Measurements from ENCODE around the gene NAT14.

NAT14 gene

GRCh38 chr19:55466241-55466614 lies 18.8 kb upstream of the NAT14 start:
- H3K9ac ChIP-seq (ENCODE audit: low read length): no peak overlapping the region
- H3K4me3 ChIP-seq (ENCODE audit: low read length): no peak overlapping the region
- no peak overlapping the region for H3K27ac ChIP-seq (ENCODE audit: low read depth, low read length)
- no peaks in the 10 kb centered on the region for H3K36me3 ChIP-seq (ENCODE audit: control insufficient read depth, insufficient read depth, low read length)
- H3K27me3 ChIP-seq (ENCODE audit: control insufficient read depth, insufficient read depth, low read length): no peaks in the 10 kb centered on the region
- peaks cover 5% of the 10 kb centered on the region for H3K4me1 ChIP-seq (ENCODE audit: control insufficient read depth, insufficient read depth, low read length)

DNA sequence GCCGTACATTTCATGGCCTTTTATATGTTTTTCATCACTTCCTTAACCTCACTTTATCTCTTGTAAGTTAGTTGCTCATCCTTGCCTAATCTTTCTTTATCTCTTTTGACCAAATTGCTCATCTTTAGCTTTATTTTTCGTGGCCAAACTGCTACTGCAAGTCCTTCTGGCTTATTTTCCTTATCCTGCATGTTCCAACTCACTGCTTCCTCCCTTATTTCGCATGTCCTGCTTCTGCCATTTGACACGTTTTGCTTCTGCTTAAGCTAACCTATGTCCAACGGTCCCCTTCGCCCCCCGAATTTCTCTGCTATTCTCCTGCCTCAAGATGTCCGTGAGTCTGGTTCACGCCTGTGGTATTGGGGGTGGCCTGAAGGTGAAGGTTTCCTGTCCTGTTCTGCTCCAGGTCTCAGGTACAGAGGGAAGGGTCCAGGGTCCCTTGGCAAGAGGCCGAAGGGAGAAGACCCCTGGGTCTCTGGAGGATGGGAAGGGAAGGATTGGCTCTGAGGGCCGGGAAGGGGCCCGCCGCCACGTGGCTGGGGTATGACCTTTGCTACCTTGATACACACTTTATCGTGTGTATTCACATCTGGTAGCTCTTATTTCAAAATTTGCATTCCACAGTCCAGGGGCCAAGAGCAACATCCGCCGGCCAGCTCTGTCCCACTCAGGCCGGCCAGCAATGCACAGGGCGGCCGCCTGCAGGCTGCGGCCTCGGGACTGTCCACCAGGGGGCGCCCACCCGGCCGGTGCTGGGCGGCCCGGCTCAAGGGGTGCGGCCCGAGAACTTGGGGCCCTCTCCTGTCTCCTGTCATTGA lies 17.5 kb upstream of the NAT14 start:
- Histone ChIP-seq H3K4me1 (ENCODE audit: control insufficient read depth, insufficient read depth, low read length) (no peaks in the 10 kb centered on the region), H3K36me3 (ENCODE audit: control insufficient read depth, insufficient read depth, low read length) (no peaks in the 10 kb centered on the region), H3K4me3 (ENCODE audit: low read length) (no peak overlapping the region), H3K27ac (ENCODE audit: low read depth, low read length) (no peak overlapping the region), H3K27me3 (ENCODE audit: control insufficient read depth, insufficient read depth, low read length) (no peaks in the 10 kb centered on the region), H3K9ac (ENCODE audit: low read length) (no peak overlapping the region)

DNA sequence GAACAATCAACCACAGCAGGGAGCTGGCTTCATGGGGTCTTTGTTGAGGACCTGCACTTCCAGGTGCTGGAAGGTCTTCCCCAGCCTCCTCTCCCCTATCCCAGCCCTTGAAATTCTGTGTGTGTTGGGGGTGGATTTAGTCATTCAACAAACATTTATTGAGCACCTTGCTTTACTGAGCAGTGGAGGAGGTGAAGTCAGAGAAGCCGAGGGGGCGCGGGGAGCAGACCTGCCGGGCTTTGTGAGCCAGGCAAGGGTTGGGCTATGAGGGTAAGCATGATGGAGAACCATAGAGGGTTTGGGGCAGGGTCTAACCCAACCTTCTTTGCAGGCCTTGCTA lies 17.0 kb upstream of the NAT14 start:
- no peaks in the 10 kb centered on the region for H3K4me1 ChIP-seq (ENCODE audit: control insufficient read depth, insufficient read depth, low read length)
- no peak overlapping the region for H3K27ac ChIP-seq (ENCODE audit: low read depth, low read length)
- H3K4me3 ChIP-seq (ENCODE audit: low read length): no peak overlapping the region
- H3K9ac ChIP-seq (ENCODE audit: low read length): no peak overlapping the region
- H3K36me3 ChIP-seq (ENCODE audit: control insufficient read depth, insufficient read depth, low read length): no peaks in the 10 kb centered on the region
- no peaks in the 10 kb centered on the region for H3K27me3 ChIP-seq (ENCODE audit: control insufficient read depth, insufficient read depth, low read length)

- Histone ChIP-seq H3K36me3 (ENCODE audit: control insufficient read depth, insufficient read depth, low read length) (no peaks in the 10 kb centered on the region), H3K9ac (ENCODE audit: low read length) (no peak overlapping the region), H3K4me3 (ENCODE audit: low read length) (no peak overlapping the region), H3K27ac (ENCODE audit: low read depth, low read length) (no peak overlapping the region), H3K27me3 (ENCODE audit: control insufficient read depth, insufficient read depth, low read length) (no peaks in the 10 kb centered on the region), H3K4me1 (ENCODE audit: control insufficient read depth, insufficient read depth, low read length) (peaks cover 5% of the 10 kb centered on the region)
These were observed 13.7 kb upstream of the NAT14 start for GRCh38 chr19:55471266-55471665.

DNA sequence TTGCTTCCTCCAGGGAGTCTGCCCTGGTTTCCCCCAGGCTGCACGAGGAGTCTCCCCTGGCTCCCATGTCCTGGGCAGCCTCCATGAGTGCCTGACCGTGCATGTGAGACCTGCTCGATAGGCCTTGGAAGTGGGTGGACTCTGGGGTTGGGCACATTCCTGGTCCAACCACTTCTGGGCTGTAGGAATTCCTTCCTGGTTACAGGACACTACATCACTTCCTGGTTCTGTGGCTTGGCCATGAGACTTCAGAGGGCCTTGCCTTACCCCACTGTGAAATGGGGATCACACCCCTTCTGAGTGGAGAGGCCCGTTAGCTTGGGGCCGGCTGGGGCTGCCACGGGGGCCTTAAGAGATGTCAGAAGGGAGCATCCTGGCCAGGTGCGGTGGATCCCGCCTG lies 12.5 kb upstream of the NAT14 start:
- Histone ChIP-seq H3K27ac (ENCODE audit: low read depth, low read length) (no peak overlapping the region), H3K36me3 (ENCODE audit: control insufficient read depth, insufficient read depth, low read length) (no peaks in the 10 kb centered on the region), H3K27me3 (ENCODE audit: control insufficient read depth, insufficient read depth, low read length) (no peaks in the 10 kb centered on the region), H3K9ac (ENCODE audit: low read length) (no peak overlapping the region), H3K4me3 (ENCODE audit: low read length) (no peak overlapping the region), H3K4me1 (ENCODE audit: control insufficient read depth, insufficient read depth, low read length) (peaks cover 5% of the 10 kb centered on the region)

DNA sequence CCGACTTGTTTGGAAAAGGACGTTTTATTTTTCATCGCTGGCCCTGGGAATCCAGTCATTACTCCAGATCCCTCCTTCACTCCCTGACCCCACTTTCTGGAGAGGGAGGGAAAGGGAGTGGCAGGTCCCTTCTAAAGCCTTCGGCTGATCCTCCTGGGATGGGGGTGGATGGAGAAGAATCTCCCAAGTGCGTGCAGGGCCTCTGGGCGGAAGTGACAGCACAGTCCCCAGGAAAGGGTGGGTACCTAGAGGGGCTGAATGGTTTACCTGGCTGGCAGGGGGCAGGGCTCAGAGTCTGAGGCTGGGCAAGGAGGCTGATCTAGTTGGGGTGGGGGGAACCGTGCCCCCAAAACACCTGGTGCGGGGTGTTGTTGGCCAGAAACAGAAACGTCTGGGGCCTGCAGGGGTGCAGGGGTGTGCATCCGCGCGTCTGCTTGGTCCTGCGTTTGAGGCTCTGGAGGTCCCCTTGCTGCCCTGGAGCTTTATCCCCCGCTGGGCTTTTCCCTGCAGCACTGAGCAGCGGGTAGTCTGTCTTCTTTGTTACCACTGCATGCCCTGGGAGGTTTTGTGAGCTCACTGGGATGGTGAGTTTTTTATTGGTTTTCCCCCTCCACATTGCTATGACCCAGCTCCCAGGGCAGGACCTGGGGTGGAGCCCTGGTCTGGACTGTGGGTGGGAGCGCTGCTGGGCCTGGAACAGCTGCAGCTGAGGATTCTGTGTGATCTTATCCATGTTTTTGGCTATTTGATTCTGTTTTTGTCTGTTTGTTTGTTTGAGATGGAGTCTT lies 11.6 kb upstream of the NAT14 start:
- Histone ChIP-seq H3K4me3 (ENCODE audit: low read length) (no peak overlapping the region), H3K4me1 (ENCODE audit: control insufficient read depth, insufficient read depth, low read length) (peaks cover 7% of the 10 kb centered on the region), H3K27me3 (ENCODE audit: control insufficient read depth, insufficient read depth, low read length) (no peaks in the 10 kb centered on the region), H3K36me3 (ENCODE audit: control insufficient read depth, insufficient read depth, low read length) (no peaks in the 10 kb centered on the region), H3K27ac (ENCODE audit: low read depth, low read length) (no peak overlapping the region), H3K9ac (ENCODE audit: low read length) (no peak overlapping the region)

GRCh38 chr19:55474269-55475265 lies 10.4 kb upstream of the NAT14 start:
- Histone ChIP-seq H3K4me1 (ENCODE audit: control insufficient read depth, insufficient read depth, low read length) (peaks cover 7% of the 10 kb centered on the region), H3K9ac (ENCODE audit: low read length) (no peak overlapping the region), H3K27me3 (ENCODE audit: control insufficient read depth, insufficient read depth, low read length) (no peaks in the 10 kb centered on the region), H3K27ac (ENCODE audit: low read depth, low read length) (no peak overlapping the region), H3K36me3 (ENCODE audit: control insufficient read depth, insufficient read depth, low read length) (no peaks in the 10 kb centered on the region), H3K4me3 (ENCODE audit: low read length) (no peak overlapping the region)

DNA sequence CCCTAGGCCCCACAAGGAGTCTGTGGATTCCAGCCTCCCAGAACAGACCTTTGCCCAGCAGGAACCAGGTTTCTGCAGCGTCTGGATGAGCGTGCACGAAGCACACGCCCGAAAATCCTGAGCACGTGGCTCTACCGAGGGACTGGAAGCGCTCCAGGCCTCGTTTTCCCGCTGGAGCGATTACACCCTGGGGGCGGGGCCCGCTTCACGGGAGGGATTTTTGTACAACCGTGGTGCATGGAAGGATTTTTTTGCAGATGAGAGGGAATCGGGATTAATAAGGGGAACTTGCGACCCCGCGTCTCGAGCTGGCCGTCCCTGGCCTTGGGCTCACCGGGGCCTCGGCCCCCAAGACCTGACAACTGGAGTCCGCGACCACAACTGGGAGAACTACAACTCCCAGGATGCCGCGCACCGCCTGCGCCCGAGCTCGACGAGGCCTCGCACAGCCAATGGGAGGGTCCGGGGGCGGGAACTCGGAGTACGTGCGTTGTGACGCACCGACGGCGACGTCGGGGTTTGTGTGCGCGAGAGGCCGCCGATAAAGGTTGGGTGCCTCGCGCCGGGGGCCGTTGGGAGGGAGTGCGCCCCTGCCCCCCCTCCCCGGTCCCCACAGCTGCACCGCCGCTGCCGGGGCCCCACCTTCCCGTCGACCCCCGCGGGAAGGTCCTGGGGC lies 8.8 kb upstream of the NAT14 start, which contains the start of gene ZNF628:
TSS of gene ZNF628 (plus strand) at position 518 of the 676 bp plus-strand sequence. CDS start 3,294 bp downstream, outside the sequence.
- peak within 1 kb of the TSS; percentile 83 for H3K27ac ChIP-seq (ENCODE audit: low read depth, low read length)
- H3K27me3 ChIP-seq (ENCODE audit: control insufficient read depth, insufficient read depth, low read length): no peaks in the 10 kb centered on the region
- H3K4me1 ChIP-seq (ENCODE audit: control insufficient read depth, insufficient read depth, low read length): peaks cover 7% of the 10 kb centered on the region
- H3K9ac ChIP-seq (ENCODE audit: low read length): peak within 1 kb of the TSS; percentile 25
- H3K36me3 ChIP-seq (ENCODE audit: control insufficient read depth, insufficient read depth, low read length): no peaks in the 10 kb centered on the region
- H3K4me3 ChIP-seq (ENCODE audit: low read length): peak within 1 kb of the TSS; percentile 79

DNA sequence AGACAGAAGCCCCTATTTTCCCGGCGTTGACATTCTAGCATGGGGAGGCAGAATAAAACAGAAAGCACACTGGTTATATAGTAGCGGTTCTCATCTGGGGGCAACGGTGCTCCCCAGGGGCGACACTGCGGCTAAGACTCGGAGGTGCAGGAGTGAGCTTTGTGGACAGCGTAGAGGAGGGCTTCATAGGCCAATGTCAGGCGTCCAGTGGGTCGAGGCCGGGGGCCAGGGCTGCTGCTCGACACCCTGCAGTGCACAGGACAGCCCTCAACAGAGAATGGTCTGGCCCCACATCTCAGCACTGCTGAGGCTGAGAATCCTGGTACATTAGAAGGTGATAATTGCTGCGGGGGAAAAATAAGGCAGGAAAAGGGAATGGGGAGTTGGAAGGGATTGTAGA lies 7.1 kb upstream of the NAT14 start:
- Histone ChIP-seq H3K4me1 (ENCODE audit: control insufficient read depth, insufficient read depth, low read length) (peaks cover 7% of the 10 kb centered on the region), H3K27ac (ENCODE audit: low read depth, low read length) (no peak overlapping the region), H3K27me3 (ENCODE audit: control insufficient read depth, insufficient read depth, low read length) (no peaks in the 10 kb centered on the region), H3K36me3 (ENCODE audit: control insufficient read depth, insufficient read depth, low read length) (peaks cover 3% of the 10 kb centered on the region), H3K9ac (ENCODE audit: low read length) (no peak overlapping the region), H3K4me3 (ENCODE audit: low read length) (no peak overlapping the region)

DNA sequence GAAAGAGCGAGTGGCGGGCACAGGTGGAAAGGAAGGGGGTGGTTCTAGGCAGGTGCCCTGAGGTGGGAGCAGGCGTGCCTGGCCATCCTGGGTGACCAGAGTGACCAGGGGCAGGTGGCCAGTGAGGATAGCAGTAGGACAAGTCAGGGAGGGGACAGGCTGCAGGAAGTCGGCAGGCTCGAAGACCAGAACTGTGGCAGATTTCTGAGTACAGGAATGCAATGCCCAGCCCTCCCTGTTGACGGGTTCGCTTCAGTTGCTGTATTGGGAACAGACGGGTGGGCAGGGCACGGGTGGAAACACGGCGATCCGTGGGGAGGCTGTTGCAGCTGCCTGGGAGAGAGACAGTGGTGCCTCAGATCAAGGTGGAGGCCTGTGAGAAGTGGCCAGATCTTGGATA lies 6.6 kb upstream of the NAT14 start:
- Histone ChIP-seq H3K9ac (ENCODE audit: low read length) (no peak overlapping the region), H3K36me3 (ENCODE audit: control insufficient read depth, insufficient read depth, low read length) (peaks cover 3% of the 10 kb centered on the region), H3K4me1 (ENCODE audit: control insufficient read depth, insufficient read depth, low read length) (peaks cover 7% of the 10 kb centered on the region), H3K4me3 (ENCODE audit: low read length) (no peak overlapping the region), H3K27ac (ENCODE audit: low read depth, low read length) (no peak overlapping the region), H3K27me3 (ENCODE audit: control insufficient read depth, insufficient read depth, low read length) (no peaks in the 10 kb centered on the region)

GRCh38 chr19:55479045-55479444 lies 5.9 kb upstream of the NAT14 start:
- Histone ChIP-seq H3K9ac (ENCODE audit: low read length) (no peak overlapping the region), H3K4me1 (ENCODE audit: control insufficient read depth, insufficient read depth, low read length) (peaks cover 7% of the 10 kb centered on the region), H3K27ac (ENCODE audit: low read depth, low read length) (no peak overlapping the region), H3K27me3 (ENCODE audit: control insufficient read depth, insufficient read depth, low read length) (no peaks in the 10 kb centered on the region), H3K4me3 (ENCODE audit: low read length) (no peak overlapping the region), H3K36me3 (ENCODE audit: control insufficient read depth, insufficient read depth, low read length) (peaks cover 3% of the 10 kb centered on the region)
